Fibroblast of lung (primary cell): ENCODE measurements around the gene SLC5A10.

ENCODE experiments used
- EZH2 ChIP-seq: IDR thresholded peaks from 2 replicates; pipeline ENCODE4 v1.5.1; 2012; ENCODE audit warnings: low read length, control low read depth, mild to moderate bottlenecking; ENCODE audit errors: missing control alignments
- TF ChIP-seq, protein P1 (sequence below), 2 donors: IDR thresholded peaks in 1 of 2; conservative IDR thresholded peaks in 1 of 2; 1 replicate in 1 of 2; 2 replicates in 1 of 2; pipeline ENCODE4 v1.5.1; 2011 to 2012; ENCODE audit warnings: low read length in 2 of 2, control low read depth in 1 of 2, inconsistent platforms in 1 of 2, low read depth in 1 of 2, mild to moderate bottlenecking in 1 of 2

DNA sequence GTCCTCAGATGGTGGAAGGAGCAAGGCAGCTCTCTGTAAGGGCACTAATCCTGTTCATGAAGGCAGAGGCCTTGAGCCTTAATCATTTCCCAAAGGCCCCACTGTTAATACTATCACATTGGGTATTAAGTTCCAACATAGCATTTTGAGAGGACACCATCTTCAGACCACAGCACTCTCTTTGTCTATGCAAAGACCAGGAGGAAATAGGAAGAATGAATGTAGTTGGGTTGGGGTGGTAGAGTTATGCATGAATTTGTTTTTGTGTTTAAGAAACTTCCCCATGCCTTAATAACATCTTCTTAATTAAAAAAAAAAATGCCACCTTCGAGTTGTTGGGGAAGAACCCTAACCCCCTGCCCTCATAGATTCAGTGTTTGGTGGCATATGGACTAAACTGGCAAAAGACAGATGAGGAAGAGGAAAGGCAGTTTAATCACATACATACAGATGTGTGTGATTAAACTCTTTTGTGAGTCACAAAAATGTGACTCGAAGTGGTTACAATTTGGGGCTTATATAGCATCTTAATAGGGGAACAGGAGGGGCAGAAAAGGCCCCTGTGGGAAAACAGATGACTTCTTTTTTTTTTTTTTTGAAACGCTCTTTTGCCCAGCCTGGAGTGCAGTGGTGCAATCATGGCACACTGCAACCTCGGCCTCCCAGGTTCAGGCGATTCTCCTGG is 35.0 kb upstream of the SLC5A10 start:
- TF ChIP-seq, protein P1, sequence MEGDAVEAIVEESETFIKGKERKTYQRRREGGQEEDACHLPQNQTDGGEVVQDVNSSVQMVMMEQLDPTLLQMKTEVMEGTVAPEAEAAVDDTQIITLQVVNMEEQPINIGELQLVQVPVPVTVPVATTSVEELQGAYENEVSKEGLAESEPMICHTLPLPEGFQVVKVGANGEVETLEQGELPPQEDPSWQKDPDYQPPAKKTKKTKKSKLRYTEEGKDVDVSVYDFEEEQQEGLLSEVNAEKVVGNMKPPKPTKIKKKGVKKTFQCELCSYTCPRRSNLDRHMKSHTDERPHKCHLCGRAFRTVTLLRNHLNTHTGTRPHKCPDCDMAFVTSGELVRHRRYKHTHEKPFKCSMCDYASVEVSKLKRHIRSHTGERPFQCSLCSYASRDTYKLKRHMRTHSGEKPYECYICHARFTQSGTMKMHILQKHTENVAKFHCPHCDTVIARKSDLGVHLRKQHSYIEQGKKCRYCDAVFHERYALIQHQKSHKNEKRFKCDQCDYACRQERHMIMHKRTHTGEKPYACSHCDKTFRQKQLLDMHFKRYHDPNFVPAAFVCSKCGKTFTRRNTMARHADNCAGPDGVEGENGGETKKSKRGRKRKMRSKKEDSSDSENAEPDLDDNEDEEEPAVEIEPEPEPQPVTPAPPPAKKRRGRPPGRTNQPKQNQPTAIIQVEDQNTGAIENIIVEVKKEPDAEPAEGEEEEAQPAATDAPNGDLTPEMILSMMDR (conservative IDR thresholded peaks at IDR 0.05 in 1 of 2, IDR thresholded peaks at IDR 0.05 in 1 of 2; ENCODE audit: low read depth in 1 of 2, low read length in 2 of 2) = no peak
- TF ChIP-seq EZH2 = no peak
